ENCODE data around the gene TPCN2. TPM values are rescaled to one million over a fixed set of nuclear protein-coding genes. Genes with fewer than 3 reads are reported as not detected.

The TPCN2 gene
- total RNA-seq, 3 donors from 2014 or later (not counting 1 experiment from before 2014, with no cell fraction given) = 14.9 to 18.3 (median 18.2) TPM

DNA sequence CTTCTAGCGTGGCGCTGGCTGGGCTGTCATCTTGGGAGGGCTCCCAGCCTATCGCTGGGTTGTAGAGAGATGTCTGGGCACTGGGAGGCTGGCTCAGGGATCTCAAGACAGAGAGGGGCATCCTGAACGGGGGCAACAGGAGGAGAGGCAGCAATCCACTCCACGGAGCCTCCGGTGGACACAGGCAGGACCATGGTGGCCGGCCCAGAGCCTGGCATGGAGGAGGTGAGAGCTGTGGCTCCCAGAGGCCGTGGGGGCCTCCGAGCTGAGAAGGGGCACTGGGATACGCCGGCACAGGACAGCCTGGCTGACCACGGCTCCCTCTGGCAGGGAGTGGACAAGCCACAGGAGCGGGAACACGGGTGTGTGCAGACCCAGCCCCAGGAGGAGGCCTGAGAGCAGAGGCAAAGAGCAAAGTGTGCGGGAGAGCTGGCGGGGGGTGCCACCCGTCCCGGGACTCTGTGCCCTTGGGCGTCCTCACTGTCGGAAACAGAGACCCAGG, 44.8 kb upstream of the TPCN2 start:
- Histone ChIP-seq H3K27ac (ENCODE audit: low read length) (no peak overlapping the region), H3K9me3 (ENCODE audit: control insufficient read depth, insufficient read depth, low read length) (no peaks in the 10 kb centered on the region), H3K4me1 (ENCODE audit: control insufficient read depth, insufficient read depth, low read length) (peaks cover 13% of the 10 kb centered on the region), H3K36me3 (ENCODE audit: control insufficient read depth, insufficient read depth, low read length) (no peaks in the 10 kb centered on the region), H3K4me3 (ENCODE audit: low read length) (no peak overlapping the region), H3K27me3 (ENCODE audit: control insufficient read depth, insufficient read depth, low read length) (no peaks in the 10 kb centered on the region)
- Mint-ChIP-seq H3K36me3 (no peaks in the 10 kb centered on the region), H3K27me3 (ENCODE audit: low read depth in 2 of 2) (peaks cover 11 to 12% of the 10 kb centered on the region in 2 donors), H3K4me3 (no peak overlapping the region), H3K4me1 (peaks cover 7 to 17% of the 10 kb centered on the region in 2 donors), H3K27ac (no peak overlapping the region), H3K9me3 (no peaks in the 10 kb centered on the region)
- intact Hi-C loops (cut with micrococcal nuclease) = loop anchor here (10.0 kb wide), 1 partner anchor 81 kb away; no protein-coding TSS in a partner anchor
- TF ChIP-seq, protein P1, sequence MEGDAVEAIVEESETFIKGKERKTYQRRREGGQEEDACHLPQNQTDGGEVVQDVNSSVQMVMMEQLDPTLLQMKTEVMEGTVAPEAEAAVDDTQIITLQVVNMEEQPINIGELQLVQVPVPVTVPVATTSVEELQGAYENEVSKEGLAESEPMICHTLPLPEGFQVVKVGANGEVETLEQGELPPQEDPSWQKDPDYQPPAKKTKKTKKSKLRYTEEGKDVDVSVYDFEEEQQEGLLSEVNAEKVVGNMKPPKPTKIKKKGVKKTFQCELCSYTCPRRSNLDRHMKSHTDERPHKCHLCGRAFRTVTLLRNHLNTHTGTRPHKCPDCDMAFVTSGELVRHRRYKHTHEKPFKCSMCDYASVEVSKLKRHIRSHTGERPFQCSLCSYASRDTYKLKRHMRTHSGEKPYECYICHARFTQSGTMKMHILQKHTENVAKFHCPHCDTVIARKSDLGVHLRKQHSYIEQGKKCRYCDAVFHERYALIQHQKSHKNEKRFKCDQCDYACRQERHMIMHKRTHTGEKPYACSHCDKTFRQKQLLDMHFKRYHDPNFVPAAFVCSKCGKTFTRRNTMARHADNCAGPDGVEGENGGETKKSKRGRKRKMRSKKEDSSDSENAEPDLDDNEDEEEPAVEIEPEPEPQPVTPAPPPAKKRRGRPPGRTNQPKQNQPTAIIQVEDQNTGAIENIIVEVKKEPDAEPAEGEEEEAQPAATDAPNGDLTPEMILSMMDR (IDR thresholded peaks at IDR 0.05) = no peak
- 92% methylated on average over 20 of the region's 20 CpGs for WGBS (ENCODE audit: insufficient coverage)
- ATAC-seq (no peak), DNase-seq (no peak)

DNA sequence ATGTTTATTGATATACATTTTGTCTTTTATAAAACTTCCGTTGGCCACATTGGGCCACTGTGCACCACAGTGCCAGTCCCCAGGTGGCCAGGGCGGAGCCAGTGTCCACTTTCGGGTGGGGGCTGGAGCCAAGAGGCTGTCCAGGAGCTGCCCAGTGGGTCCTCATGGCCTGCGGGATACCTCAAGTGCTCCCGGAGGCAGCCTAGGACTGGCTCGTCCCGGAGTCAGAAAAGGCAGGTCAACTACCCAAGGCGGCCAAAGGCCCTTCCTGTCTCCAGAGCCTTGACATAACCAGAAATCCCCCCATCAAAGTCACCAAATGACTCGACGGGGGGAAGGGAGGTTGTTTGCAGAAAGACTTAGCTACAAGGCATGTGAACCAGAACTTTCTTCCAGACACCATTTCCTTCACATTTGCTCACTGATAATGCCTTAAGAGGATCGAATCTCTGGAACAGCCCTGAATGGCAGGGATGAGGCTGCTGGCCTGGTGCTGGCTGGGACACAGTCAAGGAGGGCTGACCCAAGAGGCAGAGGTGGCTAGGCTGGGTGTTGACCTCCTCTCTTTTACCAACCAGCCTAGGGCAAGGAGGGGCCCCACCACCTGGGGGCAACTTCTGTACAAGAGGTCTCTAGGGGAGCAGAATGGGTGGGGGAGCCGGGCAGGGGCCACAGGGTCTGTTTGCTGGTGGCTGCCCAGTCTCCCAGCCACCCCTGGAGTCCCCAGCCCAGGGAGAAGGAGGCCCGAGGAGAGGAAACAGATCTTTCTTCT, 44.1 kb upstream of the TPCN2 start:
- Mint-ChIP-seq H3K9me3 (no peaks in the 10 kb centered on the region), H3K27me3 (ENCODE audit: low read depth in 2 of 2) (peaks cover 8 to 12% of the 10 kb centered on the region in 2 donors), H3K4me3 (no peak overlapping the region), H3K36me3 (no peaks in the 10 kb centered on the region), H3K27ac (no peak overlapping the region), H3K4me1 (peaks cover under 1 to 10% of the 10 kb centered on the region in 2 donors)
- Histone ChIP-seq H3K27ac (ENCODE audit: low read length) (no peak overlapping the region), H3K27me3 (ENCODE audit: control insufficient read depth, insufficient read depth, low read length) (no peaks in the 10 kb centered on the region), H3K36me3 (ENCODE audit: control insufficient read depth, insufficient read depth, low read length) (no peaks in the 10 kb centered on the region), H3K4me3 (ENCODE audit: low read length) (no peak overlapping the region), H3K9me3 (ENCODE audit: control insufficient read depth, insufficient read depth, low read length) (no peaks in the 10 kb centered on the region), H3K4me1 (ENCODE audit: control insufficient read depth, insufficient read depth, low read length) (peaks cover 6% of the 10 kb centered on the region)
- intact Hi-C loops (cut with micrococcal nuclease) = loop anchor here (10.0 kb wide), 1 partner anchor 80 kb away; no protein-coding TSS in a partner anchor
- whole genome bisulfite sequencing (ENCODE audit: insufficient coverage) = 83% methylated on average over 13 of the region's 13 CpGs
- TF ChIP-seq, protein P1 (IDR thresholded peaks at IDR 0.05) = no peak
- DNase-seq (no peak), ATAC-seq (no peak)

DNA sequence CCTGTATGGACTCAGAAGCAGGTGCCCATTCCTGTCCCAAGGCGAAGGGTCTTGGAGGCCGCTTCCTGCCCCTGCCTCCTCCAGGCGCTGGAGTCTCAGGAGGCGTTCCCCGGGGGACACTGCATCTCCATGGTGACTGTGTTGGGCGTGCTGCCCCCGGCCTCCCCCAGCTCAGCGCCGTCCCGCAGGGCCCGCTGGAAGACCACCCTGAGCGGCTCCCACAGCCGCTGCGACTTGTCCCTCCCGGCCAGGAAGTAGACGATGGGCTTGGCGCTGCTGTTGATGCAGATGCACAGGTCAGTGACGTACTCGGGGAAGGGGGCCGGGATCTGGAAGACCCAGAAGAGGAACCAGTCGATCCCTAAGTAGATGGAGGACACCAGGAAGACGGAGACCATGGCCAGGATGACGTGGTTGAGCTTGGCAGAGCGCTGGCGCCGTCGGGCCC, 43.5 kb upstream of the TPCN2 start:
- no peak for DNase-seq

More for the DNA sequence above, 43.5 kb upstream of the TPCN2 start:
- no peaks in the 10 kb centered on the region for H3K9me3 Mint-ChIP-seq
- peak overlapping the region in 1 of 2 donors; percentile 38 for H3K27ac Mint-ChIP-seq
- Histone ChIP-seq H3K4me3 (ENCODE audit: low read length) (no peak overlapping the region), H3K27ac (ENCODE audit: low read length) (no peak overlapping the region), H3K9me3 (ENCODE audit: control insufficient read depth, insufficient read depth, low read length) (no peaks in the 10 kb centered on the region), H3K4me1 (ENCODE audit: control insufficient read depth, insufficient read depth, low read length) (peaks cover under 1% of the 10 kb centered on the region), H3K36me3 (ENCODE audit: control insufficient read depth, insufficient read depth, low read length) (no peaks in the 10 kb centered on the region), H3K27me3 (ENCODE audit: control insufficient read depth, insufficient read depth, low read length) (peaks cover 5% of the 10 kb centered on the region)
- peaks cover 11 to 12% of the 10 kb centered on the region in 2 donors for H3K27me3 Mint-ChIP-seq (ENCODE audit: low read depth in 2 of 2)
- WGBS (ENCODE audit: insufficient coverage) = 94% methylated on average over 27 of the region's 27 CpGs
- no peaks in the 10 kb centered on the region for H3K36me3 Mint-ChIP-seq
- intact Hi-C loops (cut with micrococcal nuclease) = loop anchor here (10.0 kb wide), 1 partner anchor 80 kb away; no protein-coding TSS in a partner anchor
- H3K4me1 Mint-ChIP-seq = peaks cover 0 to 4% of the 10 kb centered on the region in 2 donors
- ATAC-seq = no peak
- TF ChIP-seq, protein P1 (IDR thresholded peaks at IDR 0.05) = no peak
- H3K4me3 Mint-ChIP-seq = no peak overlapping the region

All from natural killer cell (primary cell).